NK-92 (cell line): ENCODE results near the gene CALU.

ENCODE experiments used
- DNase-seq: peaks from one replicate; lab custom pipeline; 2025; ENCODE audit not compliant: unreplicated experiment; lab: John Stamatoyannopoulos, UW

The CALU gene

GRCh38 chr7:128745706-128746105, 6.5 kb downstream of the CALU start:
- DNase-seq, result no peak

GRCh38 chr7:128747327-128748079, 8.3 kb downstream of the CALU start:
- no peak for DNase-seq

GRCh38 chr7:128752251-128752650, 13.1 kb downstream of the CALU start:
- DNase-seq, result no peak

GRCh38 chr7:128755075-128755818, 16.1 kb downstream of the CALU start:
- no peak for DNase-seq

- DNase-seq, result no peak
Measured at GRCh38 chr7:128755819-128756476, 16.8 kb downstream of the CALU start.

GRCh38 chr7:128757203-128757602, 18.0 kb downstream of the CALU start:
- DNase-seq, result no peak

- DNase-seq, result no peak
Measured at GRCh38 chr7:128758553-128758952, 19.4 kb downstream of the CALU start.

GRCh38 chr7:128759242-128759641, 20.1 kb downstream of the CALU start:
- no peak for DNase-seq

- no peak for DNase-seq
Measured at GRCh38 chr7:128763541-128763940, 24.4 kb downstream of the CALU start.

GRCh38 chr7:128767475-128768110, 28.4 kb downstream of the CALU start:
- no peak for DNase-seq

GRCh38 chr7:128770233-128770632, 31.1 kb downstream of the CALU start:
- no peak for DNase-seq

GRCh38 chr7:128773604-128774003, 34.4 kb downstream of the CALU start:
- DNase-seq, result no peak

GRCh38 chr7:128774029-128774689, 35.0 kb downstream of the CALU start:
- DNase-seq, result no peak

GRCh38 chr7:128774921-128775320, 35.8 kb downstream of the CALU start:
- DNase-seq, result no peak

- no peak for DNase-seq
Measured at GRCh38 chr7:128775744-128776474, 36.8 kb downstream of the CALU start, which contains the start of gene OPN1SW. Gene OPN1SW (minus strand): TSS chr7:128775794. CDS start chr7:128775781, 13 bp downstream.

GRCh38 chr7:128777156-128778123, 38.3 kb downstream of the CALU start:
- DNase-seq, result no peak

GRCh38 chr7:128778946-128779345, 39.8 kb downstream of the CALU start:
- DNase-seq, result no peak

- DNase-seq, result no peak
Measured at GRCh38 chr7:128781126-128781525, 42.0 kb downstream of the CALU start.

GRCh38 chr7:128781851-128782250, 42.7 kb downstream of the CALU start:
- no peak for DNase-seq
